CD4-positive, alpha-beta T cell treated with Interleukin-6 for 4 hours (primary cell): Measurements from ENCODE around the gene AJM1.

Experiments
- DNase-seq: peaks from one replicate; pipeline ENCODE4 v3.0.0-alpha.2; 2020; ENCODE audit warnings: mixed read lengths

Gene AJM1

DNA sequence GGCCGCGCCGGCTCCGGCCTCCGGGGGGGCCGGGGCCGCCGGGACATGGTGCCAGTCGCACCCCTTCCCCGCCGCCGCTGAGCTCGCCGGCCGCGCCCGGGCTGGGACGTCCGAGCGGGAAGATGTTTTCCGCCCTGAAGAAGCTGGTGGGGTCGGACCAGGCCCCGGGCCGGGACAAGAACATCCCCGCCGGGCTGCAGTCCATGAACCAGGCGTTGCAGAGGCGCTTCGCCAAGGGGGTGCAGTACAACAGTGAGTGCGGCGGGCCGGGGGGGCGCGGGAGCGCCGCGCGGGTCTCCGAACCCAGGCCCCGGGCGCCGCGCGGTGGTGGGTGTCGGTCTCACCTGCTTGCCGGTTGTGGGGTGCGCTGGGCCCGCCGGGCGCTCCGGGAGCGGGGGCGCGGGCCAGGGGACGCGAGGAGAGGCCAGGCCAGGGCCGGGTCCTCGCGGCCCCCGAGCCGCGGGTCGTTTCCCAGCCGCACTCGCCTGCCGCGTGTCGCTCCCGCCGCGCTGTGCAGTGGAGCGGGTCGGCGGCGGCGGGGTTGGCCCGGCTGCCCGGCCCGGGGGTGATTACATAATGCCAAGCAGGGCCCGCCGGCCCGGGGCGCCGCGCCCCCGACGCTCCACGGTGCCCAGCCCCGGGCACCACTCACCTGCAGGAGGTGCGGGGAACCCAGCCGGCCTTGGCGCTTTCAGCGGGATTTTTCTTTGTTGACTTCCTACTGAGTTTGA, 34.0 kb upstream of the AJM1 start:
- DNase-seq: peak; percentile 64

DNA sequence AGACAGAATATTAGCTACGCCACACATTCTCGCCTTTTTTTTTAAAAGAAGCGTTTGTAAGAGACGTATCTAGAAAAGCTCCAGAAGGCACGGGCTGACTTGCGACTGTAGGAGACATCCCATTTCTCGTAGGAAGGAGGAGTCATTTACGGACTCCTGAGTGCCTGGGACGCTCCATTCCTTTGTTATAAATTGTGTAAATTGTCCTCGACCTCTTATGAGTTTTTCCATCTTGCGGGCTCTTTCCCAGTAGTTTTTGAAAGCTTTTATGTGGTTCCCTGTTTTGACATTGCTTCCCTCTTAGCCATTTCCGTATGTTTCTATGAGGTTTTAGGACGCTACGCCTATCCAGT, 33.5 kb upstream of the AJM1 start:
- no peak for DNase-seq

- no peak for DNase-seq
Observed at GRCh38 chr9:136814725-136815421, 27.4 kb upstream of the AJM1 start.

DNA sequence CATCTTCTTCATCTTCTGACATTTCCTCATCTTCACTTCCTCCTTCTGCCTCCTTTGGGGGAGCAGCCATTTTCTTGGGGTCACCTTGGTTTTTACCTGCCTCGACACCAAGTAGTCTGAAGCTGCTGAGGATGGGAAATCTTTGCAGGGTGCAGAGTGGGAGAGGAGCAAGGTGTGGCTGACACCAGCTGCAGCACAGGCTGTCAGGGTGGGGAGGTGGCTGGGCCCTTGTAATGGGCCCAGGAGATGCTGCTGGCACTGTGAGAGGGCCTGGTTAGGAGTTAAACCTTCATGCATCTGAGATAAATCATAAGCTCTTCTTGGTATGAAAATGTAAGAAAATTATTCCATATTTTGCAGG, 26.9 kb upstream of the AJM1 start:
- DNase-seq: no peak

DNA sequence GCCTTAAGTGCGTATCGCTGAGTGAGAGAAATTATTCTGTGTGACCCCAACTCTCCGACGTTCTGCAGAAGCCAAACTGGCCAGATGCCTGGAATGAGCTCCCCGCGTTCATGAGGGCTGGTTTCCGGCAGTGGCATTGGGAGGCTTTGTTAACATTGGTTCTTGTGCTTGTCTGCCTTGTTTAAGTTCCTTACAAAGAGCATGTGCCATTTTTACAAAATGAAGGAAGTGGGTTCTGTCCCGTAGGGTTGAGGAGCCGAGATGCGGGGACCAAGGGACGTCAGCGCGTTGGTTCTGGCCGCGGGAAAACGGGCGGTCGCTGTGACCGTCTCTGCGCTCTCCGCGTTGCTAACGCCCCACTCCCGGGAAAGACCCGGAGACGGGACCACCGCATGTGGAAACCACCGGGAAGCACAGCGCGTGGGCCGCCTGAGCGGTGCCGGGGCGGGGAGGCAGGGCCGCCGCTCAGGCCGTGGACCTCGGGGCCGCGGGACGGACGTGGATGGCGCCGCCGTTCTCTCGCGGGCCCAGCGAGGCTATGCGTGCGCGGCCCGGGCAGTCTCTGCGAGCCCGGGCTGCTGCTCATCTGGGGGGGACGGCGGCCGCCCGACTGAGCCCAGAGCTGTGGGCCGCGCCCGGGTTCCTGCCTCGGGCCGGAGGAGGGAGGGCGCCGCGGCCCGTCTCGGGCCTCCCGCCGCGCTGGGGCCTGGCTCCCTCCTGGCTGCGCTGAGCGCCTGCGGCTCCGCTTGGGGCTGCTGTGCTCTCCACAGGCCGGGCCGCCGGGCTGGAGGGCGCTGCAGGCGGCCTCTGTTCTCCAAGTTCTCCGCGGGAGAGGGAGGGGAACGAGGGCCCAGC, 21.1 kb upstream of the AJM1 start:
- DNase-seq: no peak

DNA sequence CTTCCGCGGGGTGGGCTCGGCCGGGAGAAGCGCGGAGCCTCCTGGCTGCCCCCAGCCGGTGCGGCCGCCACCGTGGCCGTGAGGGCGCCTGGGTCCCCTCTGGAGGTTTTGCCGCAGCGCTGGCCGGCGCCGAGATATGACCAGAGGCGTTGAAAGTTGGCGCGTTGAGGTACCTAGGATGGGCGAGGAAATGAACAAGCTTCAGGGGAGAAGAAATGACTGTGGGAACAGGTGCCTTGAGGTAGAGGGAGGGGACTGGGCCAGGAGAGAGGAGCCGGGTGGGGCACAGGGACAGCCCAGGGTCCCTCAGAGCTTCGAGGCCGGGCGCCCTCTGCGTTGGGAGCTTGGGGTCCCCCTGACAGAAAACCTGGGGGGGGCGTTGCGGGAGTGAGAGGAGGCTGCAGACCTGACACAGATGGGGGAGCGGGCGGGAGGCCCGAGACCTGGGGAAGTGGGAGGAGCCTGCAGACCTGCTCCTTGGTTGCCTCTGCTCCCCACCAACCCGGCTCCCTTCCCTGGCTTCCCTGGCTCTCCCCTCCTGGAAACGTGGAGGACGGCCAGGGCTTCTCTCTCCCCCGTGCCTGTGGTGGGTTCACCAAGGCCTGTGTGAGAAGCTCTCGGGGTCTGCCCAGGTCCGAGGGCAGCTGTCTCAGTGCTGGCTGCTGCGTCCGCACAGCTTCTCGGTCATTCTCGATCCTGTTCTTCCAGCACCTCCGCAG, 20.3 kb upstream of the AJM1 start:
- DNase-seq: no peak

DNA sequence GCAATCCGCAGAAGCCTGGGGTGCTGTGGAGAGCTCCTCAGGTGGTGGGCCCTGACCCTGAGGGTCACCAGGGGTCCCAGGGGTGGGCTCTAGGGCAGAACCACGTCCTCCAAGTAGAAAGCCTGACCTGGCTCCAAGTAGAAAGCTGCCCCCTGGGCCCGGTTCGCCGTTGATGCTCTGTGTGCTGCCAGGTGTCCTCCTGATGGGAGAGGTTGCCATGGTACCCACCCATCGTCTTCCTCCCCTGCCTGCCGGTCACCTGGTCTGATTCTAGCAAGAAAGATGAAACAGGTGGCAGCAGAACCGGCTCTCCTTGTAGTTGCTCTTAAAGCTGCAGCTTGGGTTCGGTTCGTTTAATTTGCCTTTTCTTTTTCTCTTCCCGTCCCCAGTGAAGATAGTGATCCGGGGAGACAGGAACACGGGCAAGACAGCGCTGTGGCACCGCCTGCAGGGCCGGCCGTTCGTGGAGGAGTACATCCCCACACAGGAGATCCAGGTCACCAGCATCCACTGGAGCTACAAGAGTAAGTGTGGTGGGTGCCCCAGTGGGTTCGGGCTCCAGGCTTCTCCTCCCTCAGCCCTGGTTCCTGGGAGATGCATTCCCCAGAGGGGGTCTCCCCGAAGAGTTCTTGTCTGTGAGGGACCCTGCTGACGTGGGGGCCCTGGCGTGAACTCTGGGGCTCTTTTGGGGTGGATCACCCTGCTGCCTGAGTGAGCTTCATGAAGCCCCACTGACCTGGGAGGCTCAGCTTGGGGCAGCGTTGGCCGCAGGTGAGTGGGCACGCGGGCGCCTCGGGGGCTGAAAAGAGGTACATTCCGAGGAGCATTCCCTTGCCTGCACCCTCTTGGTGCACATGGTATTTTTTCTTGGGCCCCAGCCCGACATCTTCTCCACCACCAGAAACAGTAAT, 18.9 kb upstream of the AJM1 start:
- DNase-seq: no peak

DNA sequence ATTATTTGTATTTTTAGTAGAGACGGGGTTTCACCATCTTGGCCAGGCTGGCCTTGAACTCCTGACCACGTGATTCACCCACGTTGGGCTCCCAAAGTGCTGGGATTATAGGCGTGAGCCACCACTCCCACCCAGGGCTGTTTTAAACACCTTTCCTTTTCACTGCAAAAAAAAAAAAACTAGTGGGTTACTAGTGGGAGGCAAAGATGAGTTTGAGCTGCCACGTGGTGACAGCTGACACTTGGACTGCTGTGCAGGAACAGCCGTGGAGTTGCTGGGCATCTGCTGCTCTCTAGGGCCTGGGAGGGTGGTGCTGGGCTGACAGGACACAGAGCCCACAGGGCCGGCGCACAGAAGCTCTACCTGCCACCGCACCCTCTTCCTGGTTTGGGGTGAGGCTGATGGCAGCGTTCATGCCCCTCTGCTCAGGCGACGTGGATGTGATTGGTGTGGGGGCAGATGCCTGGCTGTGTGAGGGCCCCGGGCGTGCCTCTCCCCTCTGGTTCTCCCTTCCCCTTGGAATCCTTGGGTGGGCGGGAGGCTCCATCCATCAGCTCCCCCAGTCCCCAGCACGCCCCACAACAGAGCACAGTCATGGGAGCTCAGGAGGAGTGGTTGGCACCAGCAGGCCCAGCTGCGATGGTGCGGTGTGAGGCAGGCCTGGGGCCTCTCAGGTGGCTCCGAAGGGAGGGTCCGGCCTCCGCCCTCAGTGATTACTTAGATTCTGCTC, 17.6 kb upstream of the AJM1 start:
- DNase-seq: no peak

DNA sequence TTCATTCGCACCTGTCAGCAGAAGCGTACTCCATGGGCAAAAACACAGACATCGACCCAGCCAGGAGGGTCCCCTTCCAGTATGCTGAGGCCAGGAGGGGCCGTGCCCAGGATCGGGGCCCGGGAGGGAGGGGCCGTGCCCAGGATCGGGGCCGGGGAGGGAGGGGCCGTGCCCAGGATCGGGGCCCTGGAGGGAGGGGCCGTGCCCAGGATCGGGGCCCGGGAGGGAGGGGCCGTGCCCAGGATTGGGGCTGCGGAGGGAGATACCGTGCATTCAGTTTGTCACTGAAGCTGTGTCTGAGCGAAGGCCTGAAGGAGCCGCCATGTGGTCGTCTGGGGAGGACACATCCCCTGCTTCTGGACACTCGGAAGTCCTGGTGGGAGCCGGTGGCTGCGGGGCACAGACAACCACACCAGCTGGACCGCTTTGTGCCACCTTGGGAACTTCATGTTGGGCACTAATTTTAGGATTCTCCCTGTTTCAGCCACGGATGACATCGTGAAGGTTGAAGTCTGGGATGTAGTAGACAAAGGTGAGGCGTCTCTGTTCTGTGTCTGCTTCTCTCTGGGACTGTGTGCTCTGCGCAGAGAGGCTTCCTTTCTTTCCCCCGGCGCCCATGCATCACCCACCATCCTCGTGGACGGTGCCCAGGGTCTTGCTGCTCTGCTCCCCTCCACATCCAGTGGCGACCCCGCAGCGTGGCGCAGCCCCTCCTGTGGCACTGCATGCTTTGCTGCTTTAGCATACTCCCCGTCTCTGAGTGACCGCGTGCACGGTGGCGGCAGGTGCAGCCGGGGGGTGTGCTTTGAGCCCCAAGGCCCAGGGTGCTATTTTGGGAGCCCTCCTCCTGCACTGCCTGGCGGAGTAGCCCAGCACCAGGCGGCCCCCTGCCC, 16.7 kb upstream of the AJM1 start:
- DNase-seq: no peak

DNA sequence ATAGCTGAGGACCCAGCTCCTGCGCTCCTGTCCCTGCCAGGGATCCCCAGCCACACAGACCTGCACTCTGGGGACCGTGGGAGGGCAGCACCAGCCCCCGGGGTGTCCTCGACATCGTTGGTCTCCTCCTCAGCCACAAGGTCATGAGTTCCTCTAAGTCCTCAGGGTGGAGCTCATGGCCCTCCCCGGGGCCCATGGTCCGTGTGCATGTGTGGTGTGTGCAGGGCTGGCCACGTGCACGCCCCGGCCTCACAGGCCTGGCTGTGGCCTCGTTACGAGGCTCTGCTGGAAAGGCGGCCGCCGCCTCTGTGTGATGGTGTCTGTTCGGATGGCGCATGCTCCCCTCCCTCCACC, 16.1 kb upstream of the AJM1 start:
- no peak for DNase-seq

DNA sequence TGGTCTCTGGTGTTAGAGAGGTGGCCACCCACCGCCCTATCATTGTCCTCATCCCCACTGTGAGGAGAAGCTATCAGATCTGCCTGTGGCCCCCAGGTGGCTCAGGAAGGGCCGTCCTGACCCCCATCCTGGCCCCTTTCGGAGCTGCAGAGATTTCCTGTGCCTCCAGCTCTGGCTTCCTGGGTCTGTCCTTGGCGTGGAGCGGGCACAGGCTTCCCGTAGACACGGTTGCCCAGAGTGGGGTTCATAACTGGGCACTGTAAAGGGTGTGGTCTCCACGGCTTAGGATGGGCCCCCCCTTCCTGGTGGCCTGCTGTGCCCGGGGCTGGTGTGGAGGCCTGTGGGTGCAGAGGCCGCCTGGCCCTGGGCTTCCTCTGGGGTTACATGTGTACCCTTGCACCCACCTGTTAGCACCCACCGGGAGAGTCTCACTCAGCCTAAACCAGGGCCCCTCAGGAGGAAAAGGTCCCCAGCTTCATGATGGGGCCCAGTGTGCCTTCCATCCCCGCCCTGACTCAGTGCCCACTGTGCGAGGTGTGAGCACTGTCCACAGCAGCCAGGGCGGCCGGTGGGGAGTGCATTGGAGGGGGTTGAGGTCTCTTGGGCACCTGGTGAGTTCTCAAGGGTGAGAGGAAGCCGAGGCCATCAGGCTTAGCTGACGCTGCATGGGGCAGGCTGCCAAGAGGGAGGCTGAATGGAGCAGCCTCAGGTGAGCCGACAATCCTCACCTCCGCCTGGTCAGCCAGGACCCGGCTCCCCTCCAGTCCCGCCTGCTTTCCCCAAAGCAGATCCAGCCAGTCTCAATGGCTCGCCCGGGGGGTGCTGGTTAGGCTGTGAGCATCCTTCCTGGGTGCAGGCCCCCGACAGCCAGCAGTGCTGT, 15.3 kb upstream of the AJM1 start:
- no peak for DNase-seq

- no peak for DNase-seq
Observed at GRCh38 chr9:136827794-136828473, 14.3 kb upstream of the AJM1 start.

DNA sequence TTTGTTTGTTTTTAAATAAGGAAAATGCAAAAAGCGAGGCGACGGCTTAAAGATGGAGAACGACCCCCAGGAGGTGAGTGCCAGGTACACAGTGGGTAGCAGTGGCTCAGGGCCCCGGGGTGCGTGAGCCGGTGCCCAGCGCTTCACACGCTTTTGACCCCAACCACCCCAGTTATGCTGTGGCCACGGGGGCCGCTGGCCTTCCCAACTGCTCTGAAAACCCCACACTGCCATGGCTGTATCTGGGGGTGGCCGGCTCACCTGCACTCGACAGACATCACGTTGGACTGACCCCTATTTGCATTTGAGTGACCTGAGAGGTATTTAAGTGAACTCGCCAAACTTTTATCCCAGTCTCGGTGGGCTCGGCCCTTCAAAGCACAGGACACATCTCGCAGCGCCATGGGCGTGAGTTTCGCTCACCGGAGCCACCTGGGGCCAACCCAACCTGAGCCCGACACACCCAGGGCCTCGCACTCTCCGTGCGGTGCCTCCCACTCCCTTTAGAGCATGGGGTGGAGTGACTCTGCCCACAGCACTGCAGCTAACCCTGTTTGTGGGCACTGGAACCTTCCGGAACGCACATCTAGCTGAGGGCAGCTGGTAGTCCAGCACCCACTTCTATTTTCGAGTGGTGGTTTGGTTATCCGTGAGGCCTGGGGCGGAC, 13.7 kb upstream of the AJM1 start:
- DNase-seq: no peak

DNA sequence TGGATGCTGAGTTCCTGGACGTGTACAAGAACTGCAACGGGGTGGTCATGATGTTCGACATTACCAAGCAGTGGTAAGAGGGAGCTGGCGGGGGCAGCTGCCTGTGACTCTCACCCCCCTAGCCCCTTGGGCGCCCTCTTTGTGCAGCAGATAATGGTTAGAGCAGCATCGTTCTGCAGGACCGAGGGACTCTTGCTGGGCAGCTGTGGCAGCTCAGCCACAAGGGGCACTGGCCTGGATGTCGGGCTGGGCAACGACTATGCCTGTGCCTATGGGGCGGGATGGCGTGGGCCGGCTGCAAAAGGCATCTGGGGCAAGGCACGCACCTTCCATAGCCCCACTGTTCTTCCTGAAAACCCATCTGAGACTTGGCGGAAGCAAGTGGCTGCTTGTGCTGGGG, 12.9 kb upstream of the AJM1 start:
- DNase-seq: no peak

GRCh38 chr9:136829981-136830885, 12.0 kb upstream of the AJM1 start:
- no peak for DNase-seq

- DNase-seq: no peak
Observed at GRCh38 chr9:136831002-136831719, 11.1 kb upstream of the AJM1 start.
